MM.1S (cell line): ENCODE results near the gene ACSF3.

Source experiments
- DNase-seq: peaks from one replicate; pipeline ENCODE4 v3.0.0-alpha.2; 2015
- H2AFZ ChIP-seq: fragments of 300-600 bp; sonication (generic); 2 replicates; pipeline ENCODE4 v1.6.0; 2016; ENCODE audit warnings: antibody characterized with exemption, low read length
- H3F3A ChIP-seq: fragments of 300-600 bp; sonication (generic); 2 replicates; pipeline ENCODE4 v1.6.1; 2016; ENCODE audit warnings: mild to moderate bottlenecking, antibody characterized with exemption, low read length, moderate library complexity, mixed read lengths; ENCODE audit not compliant: insufficient read depth
- H3K27ac ChIP-seq: fragments of 300-600 bp; sonication (generic); 2 replicates; pipeline ENCODE4 v1.5.1; 2016; ENCODE audit warnings: mild to moderate bottlenecking, low read length
- H3K27me3 ChIP-seq: fragments of 300-600 bp; sonication (generic); replicated peaks from 2 replicates; pipeline ENCODE4 v1.6.0; 2016; ENCODE audit warnings: low read length; ENCODE audit not compliant: insufficient read depth
- H3K36me3 ChIP-seq: fragments of 300-600 bp; sonication (generic); replicated peaks from 2 replicates; pipeline ENCODE4 v1.6.1; 2016; ENCODE audit warnings: mild to moderate bottlenecking, low read length, mixed read lengths; ENCODE audit not compliant: insufficient read depth
- H3K4me1 ChIP-seq: fragments of 300-600 bp; sonication (generic); 2 replicates; pipeline ENCODE4 v1.6.1; 2016; ENCODE audit warnings: low read length, mixed read lengths
- H3K4me2 ChIP-seq: fragments of 300-600 bp; sonication (generic); 2 replicates; pipeline ENCODE4 v1.6.0; 2016; ENCODE audit warnings: low read depth, low read length
- H3K4me3 ChIP-seq: fragments of 300-600 bp; sonication (generic); 2 replicates; pipeline ENCODE4 v1.5.1; 2016; ENCODE audit warnings: low read length, mixed read lengths
- H3K79me2 ChIP-seq: fragments of 300-600 bp; sonication (generic); 2 replicates; pipeline ENCODE4 v1.6.1; 2016; ENCODE audit warnings: mixed run types, low read length, mixed read lengths
- H3K9ac ChIP-seq: fragments of 300-600 bp; sonication (generic); 2 replicates; pipeline ENCODE4 v1.6.1; 2016; ENCODE audit warnings: low read length, mixed read lengths
- H3K9me2 ChIP-seq: fragments of 300-600 bp; sonication (generic); replicated peaks from 2 replicates; pipeline ENCODE4 v1.6.1; 2016; ENCODE audit warnings: mild to moderate bottlenecking, low read length, mixed read lengths; ENCODE audit not compliant: insufficient read depth
- H3K9me3 ChIP-seq: fragments of 300-600 bp; sonication (generic); replicated peaks from 2 replicates; pipeline ENCODE4 v1.6.1; 2016; ENCODE audit warnings: mild to moderate bottlenecking, low read length, mixed read lengths; ENCODE audit not compliant: insufficient read depth
- H4K20me1 ChIP-seq: fragments of 300-600 bp; sonication (generic); 2 replicates; pipeline ENCODE4 v1.6.1; 2016; ENCODE audit warnings: mild to moderate bottlenecking, low read length, moderate library complexity, mixed read lengths; ENCODE audit not compliant: insufficient read depth
- EZH2 ChIP-seq: fragments of 300-600 bp; sonication (generic); optimal IDR thresholded peaks from 2 replicates; pipeline ENCODE3; 2017; ENCODE audit warnings: low read depth, mild to moderate bottlenecking, antibody characterized with exemption, low read length, mixed read lengths
- EZH2phosphoT487 ChIP-seq: fragments of 300-600 bp; sonication (generic); IDR thresholded peaks from 2 replicates; pipeline ENCODE4 v1.6.1; 2018; ENCODE audit warnings: antibody characterized with exemption, low read length
- TF ChIP-seq, protein P1 (sequence below): fragments of 300-600 bp; sonication (generic); IDR thresholded peaks from 2 replicates; pipeline ENCODE4 v1.5.1; 2016; ENCODE audit warnings: antibody characterized with exemption, low read length, mixed read lengths

ACSF3 gene

GRCh38 chr16:89045881-89046280 lies 47.8 kb upstream of the ACSF3 start:
- Histone ChIP-seq H2AFZ (no peak overlapping the region), H3K9ac (no peak overlapping the region), H3K36me3 (no peaks in the 10 kb centered on the region), H3F3A (no peaks in the 10 kb centered on the region), H3K4me3 (no peak overlapping the region), H3K9me3 (no peaks in the 10 kb centered on the region), H3K9me2 (no peaks in the 10 kb centered on the region), H3K4me1 (no peaks in the 10 kb centered on the region), H4K20me1 (no peaks in the 10 kb centered on the region), H3K27ac (no peak overlapping the region), H3K27me3 (peaks cover 7% of the 10 kb centered on the region), H3K79me2 (no peaks in the 10 kb centered on the region), H3K4me2 (no peak overlapping the region)
- DNase-seq: no peak
- no peak for TF ChIP-seq EZH2phosphoT487
- TF ChIP-seq, protein P1, sequence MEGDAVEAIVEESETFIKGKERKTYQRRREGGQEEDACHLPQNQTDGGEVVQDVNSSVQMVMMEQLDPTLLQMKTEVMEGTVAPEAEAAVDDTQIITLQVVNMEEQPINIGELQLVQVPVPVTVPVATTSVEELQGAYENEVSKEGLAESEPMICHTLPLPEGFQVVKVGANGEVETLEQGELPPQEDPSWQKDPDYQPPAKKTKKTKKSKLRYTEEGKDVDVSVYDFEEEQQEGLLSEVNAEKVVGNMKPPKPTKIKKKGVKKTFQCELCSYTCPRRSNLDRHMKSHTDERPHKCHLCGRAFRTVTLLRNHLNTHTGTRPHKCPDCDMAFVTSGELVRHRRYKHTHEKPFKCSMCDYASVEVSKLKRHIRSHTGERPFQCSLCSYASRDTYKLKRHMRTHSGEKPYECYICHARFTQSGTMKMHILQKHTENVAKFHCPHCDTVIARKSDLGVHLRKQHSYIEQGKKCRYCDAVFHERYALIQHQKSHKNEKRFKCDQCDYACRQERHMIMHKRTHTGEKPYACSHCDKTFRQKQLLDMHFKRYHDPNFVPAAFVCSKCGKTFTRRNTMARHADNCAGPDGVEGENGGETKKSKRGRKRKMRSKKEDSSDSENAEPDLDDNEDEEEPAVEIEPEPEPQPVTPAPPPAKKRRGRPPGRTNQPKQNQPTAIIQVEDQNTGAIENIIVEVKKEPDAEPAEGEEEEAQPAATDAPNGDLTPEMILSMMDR: no peak
- TF ChIP-seq EZH2: no peak

DNA sequence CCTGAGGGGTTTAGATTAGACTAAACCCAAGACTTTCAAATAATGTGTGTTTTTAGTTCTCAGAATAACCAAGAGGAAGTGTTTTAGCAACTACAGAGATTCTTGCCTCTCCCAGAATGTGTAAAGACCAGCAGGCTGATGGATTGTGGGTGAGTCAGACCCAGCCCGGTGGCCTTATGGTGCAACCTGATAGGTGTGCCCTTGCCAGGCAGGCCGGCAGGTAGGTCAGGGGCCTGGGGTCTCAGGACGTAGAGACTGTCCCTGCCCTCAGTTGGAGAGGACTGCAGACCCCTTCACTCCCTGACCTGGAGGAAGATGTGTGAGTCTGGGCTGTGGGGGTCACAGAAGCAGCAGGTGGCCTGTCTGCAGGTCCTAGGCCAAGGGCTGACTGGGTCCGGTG lies 47.2 kb upstream of the ACSF3 start:
- no peak overlapping the region for H3K4me3 ChIP-seq
- H3K4me2 ChIP-seq: no peak overlapping the region
- no peak overlapping the region for H2AFZ ChIP-seq
- H3K27ac ChIP-seq: no peak overlapping the region
- peaks cover 7% of the 10 kb centered on the region for H3K27me3 ChIP-seq
- no peaks in the 10 kb centered on the region for H3K36me3 ChIP-seq
- TF ChIP-seq EZH2phosphoT487: no peak
- TF ChIP-seq, protein P1: no peak
- TF ChIP-seq EZH2: no peak
- H3K9me3 ChIP-seq: no peaks in the 10 kb centered on the region
- no peak for DNase-seq
- H3F3A ChIP-seq: no peaks in the 10 kb centered on the region
- H3K9me2 ChIP-seq: no peaks in the 10 kb centered on the region
- no peaks in the 10 kb centered on the region for H3K79me2 ChIP-seq
- no peak overlapping the region for H3K9ac ChIP-seq
- no peaks in the 10 kb centered on the region for H3K4me1 ChIP-seq
- H4K20me1 ChIP-seq: no peaks in the 10 kb centered on the region

DNA sequence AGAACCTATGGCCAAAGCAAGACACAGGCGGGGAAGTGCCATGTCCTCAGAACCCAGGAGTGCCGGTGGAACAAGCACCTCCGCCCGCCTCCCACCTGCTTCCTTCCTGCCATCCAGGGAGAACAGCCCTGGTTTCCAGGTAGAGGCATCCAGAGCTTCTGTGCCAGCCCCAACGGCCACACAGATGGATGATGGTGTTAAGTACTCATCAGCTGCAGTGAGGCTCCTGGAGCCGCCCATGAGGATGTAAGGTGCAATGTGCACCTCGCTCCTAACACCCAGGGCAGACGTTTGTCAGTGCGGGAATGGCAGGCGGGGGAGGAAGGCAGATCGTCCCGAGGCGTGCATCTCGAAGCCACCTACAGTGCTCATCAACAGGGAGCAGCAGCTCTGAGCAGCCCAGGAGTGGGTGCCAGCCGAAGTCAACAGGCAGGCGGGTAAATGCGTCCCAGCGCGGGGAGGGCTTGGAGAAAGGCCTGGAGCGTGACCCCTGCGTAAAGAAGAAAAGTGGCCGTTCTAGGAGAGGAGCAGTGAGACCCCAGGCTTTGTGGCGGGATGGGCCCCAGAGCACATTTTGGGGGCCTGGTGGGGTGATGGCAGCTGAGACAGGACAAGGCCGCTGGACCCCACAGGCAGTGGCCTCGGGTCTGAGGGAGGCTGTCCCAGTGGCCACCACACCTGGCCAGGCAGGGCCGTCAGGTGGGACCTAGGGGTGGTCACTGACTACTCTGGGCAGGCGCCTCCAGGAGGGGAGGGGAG lies 46.1 kb upstream of the ACSF3 start:
- no peaks in the 10 kb centered on the region for H3K79me2 ChIP-seq
- no peaks in the 10 kb centered on the region for H4K20me1 ChIP-seq
- no peaks in the 10 kb centered on the region for H3K4me1 ChIP-seq
- H3F3A ChIP-seq: no peaks in the 10 kb centered on the region
- TF ChIP-seq, protein P1: no peak
- no peaks in the 10 kb centered on the region for H3K36me3 ChIP-seq
- no peaks in the 10 kb centered on the region for H3K9me2 ChIP-seq
- no peak overlapping the region for H3K4me3 ChIP-seq
- no peak overlapping the region for H3K9ac ChIP-seq
- no peak overlapping the region for H3K4me2 ChIP-seq
- no peak overlapping the region for H2AFZ ChIP-seq
- no peak overlapping the region for H3K27ac ChIP-seq
- no peaks in the 10 kb centered on the region for H3K9me3 ChIP-seq
- no peak for DNase-seq
- peaks cover 7% of the 10 kb centered on the region for H3K27me3 ChIP-seq
